ENCODE measurements around the gene C2orf92.
A peak's percentile ranks its signal among the peaks of the same experiment; 100 is the strongest.
"Not testable (repeated sequence)": the region's sequence is repeated elsewhere in the genome, so short reads cannot be mapped to it uniquely, and the experiment has no call there.

C2orf92 gene

DNA sequence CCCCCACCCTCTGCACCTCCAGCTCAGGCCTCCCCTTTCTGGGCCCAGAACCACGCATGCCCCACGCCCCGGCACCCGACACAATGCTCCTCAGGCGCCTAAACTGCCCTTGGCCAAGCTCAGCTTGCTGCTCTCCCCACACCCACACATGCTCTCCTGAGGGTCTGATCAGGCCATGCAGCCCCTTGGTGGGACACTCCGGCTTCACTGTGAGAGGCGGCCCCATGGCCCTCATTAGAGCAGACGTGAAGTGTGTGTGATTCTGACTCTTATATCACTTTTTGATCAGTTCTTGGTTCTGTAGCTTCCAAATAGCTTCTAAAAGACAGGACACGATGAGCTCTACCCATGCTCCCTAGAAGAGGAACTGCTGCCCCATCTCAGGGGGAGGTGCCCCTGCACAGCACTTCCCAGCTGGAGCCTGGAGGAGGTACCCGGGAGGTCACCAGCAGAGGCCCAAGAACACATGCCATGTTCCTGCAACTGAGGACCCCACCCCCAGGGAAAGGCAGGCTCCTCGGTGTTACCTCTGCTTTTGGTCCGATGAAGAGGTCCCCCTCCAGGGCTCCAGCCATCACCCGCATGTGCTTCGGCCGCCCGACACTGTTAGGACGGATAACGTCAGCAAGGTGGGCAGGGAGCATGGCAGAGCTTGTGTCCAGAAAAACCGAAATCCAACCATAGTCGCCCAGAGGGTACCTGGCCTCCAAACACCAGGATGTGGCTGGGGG, 9.3 kb upstream of the C2orf92 start:
- DNase-seq = no peak

DNA sequence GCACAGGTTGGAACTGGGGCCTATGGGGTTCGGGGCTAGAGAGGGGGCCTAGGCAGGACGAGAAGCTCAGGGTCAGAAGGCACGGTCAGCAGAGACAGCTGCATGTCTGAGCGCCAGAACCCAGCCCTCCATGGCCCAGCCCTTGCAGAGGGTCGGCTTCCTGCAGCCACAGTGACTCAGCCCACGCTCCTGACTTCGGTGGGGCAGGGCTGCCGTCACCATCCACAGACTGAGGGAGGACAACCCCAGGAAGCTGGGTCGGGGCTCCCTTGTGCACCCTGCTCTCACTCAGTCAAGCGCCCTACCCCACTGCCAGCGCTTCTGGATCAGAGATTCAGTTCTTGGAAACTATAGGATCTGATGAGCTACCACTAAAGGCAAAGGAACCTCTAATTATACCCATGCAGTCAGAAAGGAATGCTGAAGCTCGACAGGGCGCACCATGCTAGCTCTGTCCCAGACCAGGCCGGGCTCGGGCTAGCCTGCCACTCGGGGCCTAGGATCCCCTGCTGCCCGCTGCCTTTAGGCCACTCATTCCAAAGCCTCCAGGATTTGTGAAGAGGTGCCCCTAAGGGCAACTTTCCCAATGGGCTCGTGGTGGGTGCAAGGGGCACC, 8.6 kb upstream of the C2orf92 start:
- DNase-seq = no peak

DNA sequence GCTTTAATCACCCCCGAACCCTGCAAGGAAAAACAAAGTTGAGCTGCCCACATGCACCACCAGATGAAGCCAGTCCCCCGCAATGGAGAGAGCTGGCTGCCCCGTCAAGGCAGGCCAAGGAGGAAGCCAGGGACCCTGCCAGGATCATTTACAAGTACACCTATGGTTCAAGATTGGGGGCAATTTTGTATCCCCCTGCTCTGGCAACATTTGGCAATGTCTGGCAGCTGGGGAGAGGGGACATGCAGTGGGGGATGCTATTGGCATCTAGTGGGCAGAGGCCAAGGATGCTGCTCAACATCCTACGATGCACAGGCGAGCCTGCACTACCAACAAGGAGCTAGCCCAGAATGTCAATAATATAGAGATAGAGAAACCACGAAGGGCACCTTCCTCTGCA, 7.6 kb upstream of the C2orf92 start:
- DNase-seq = no peak

GRCh38 chr2:97662386-97662894, 7.1 kb upstream of the C2orf92 start:
- no peak for DNase-seq

DNA sequence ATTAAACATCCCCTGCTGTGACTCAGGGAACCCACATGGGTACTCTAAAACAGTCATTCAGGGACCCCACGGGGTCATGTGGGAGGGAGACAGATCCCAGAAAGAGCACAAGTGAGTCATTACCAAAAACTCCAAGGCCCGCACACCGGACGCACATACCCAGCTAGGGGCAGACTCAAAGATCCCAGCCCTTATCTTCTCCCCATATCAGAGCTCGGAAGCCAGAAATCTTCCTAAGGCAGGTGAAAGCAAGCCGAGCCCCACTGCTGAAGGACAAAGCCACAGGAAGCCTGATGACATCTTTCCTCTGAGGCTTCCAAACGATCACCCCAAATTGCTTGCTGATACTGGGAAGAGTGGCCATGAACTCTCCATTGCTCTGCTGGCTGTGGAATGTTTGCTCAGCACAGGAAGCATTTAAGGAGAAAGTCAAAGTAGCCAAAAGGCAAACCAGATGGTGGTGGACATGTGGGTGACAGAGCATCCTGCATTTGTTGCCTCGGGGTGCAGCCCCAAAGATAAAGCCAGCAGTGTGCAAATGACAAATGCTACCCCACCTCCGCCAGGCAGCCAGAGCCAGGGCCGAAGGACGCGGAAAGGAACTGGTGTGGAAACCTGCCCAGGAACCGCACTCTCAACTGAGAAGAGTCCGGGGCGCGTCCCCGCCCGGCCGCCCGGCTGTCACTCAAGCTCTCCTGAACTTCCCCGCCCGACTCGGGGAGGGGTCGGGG, 6.5 kb upstream of the C2orf92 start:
- peak; percentile 65 for DNase-seq

- no peak for DNase-seq
Measured at GRCh38 chr2:97663626-97663961, 5.9 kb upstream of the C2orf92 start.

DNA sequence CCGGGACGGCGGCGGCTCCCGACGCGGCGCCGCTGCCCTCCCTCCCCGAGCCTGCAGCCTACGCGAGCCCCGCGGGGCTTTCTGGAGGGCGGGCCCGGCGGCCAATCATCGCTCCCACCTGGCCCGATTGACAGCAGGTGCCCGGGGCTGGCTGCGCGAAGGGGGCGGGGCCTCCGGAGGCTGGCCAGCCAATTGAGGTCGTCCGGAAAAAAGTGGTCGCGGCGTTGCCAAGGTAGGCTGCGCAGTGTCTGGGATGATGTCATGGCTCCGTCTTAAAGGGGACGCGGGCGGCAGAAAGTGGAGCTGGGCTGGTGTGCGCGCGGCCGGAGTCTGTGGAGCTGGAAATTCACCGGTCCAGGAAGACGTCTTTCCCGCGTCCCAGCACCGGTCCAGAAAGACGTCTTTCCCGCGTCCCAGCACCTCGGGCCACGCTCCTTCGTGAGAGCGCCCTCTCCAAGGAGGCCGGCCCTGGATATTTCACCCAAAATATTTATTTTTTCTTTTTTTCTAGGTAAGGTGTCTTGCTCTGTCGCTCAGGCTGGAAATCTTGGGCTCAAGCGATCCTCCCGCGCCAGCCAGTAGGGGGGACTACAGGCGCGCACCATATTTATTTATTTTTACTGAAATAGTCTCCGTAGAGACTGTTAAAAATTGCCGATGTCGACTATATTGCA, 5.4 kb upstream of the C2orf92 start, which contains the start of gene ACTR1B:
Gene ACTR1B, minus strand, starts transcription at position 83 of the 674 bp plus-strand sequence. CDS start 154 bp downstream, outside the sequence.
- peak; percentile 96 for DNase-seq

- DNase-seq = no peak
Measured at GRCh38 chr2:97664636-97664970, 4.9 kb upstream of the C2orf92 start.

DNA sequence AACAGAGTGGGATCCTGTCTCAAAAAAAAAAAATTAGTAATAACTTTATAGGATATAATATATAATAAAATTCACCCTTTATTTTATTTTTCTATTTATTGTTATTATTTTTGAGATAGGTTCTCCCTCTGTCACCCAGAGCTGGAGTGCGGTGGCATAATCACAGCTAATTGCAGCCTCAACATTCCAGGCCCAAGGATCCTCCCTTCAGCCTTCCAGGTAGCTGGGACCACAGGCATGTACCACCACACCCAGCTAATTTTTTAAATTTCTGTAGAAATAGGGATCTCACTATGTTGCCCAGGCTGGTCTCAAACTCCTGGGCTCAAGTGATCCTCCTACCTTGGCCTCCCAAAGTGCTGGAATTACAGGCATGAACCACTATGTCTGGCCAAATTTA, 958 bp downstream of the C2orf92 start:
- no peak for DNase-seq

- DNase-seq = no peak
Measured at GRCh38 chr2:97671526-97671925, 2.0 kb downstream of the C2orf92 start.

GRCh38 chr2:97672606-97673140, 3.2 kb downstream of the C2orf92 start:
- DNase-seq = not testable (repeated sequence)

GRCh38 chr2:97673182-97673914, 3.8 kb downstream of the C2orf92 start:
- DNase-seq = peak; percentile 16

DNA sequence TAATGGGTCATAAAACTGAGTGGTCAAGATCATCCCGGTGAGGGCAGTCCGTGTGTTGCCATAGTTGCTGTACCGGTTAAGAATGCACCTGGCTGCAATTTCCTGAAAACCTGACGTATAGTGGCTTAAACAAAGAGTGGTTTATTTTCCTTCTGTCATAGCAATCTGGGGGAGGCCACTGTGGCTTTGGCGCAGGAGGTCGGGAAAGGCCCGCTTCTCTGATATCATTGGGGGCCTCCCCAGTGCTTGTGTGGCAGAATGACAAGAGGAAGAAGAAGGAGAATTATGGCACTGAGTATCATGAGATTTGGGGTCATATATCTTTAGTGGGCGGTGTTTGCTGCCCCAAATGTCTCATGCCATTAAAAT, 4.4 kb downstream of the C2orf92 start:
- no peak for DNase-seq

GRCh38 chr2:97675430-97676113, 6.1 kb downstream of the C2orf92 start:
- no peak for DNase-seq

GRCh38 chr2:97676620-97677019, 7.1 kb downstream of the C2orf92 start:
- DNase-seq = no peak

DNA sequence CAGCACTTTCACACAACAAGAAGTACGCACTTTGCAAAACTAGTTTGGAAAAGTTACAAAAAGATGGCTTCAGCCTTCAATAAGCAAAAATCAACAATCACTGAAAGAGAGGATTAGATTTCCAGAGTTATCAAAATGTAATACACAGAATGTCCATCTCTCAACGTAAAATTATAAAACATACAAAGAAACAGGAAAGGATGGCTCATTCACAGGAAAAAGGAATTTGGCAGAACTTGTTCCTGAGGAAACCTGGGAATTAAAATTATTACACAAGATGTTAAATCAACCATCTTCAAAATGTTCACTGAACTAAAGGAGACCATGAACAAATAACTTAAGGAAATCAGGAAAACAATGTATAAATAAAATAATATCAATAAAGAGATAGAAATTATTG, 8.0 kb downstream of the C2orf92 start:
- DNase-seq = no peak

GRCh38 chr2:97678298-97678697, 8.8 kb downstream of the C2orf92 start:
- DNase-seq = no peak

DNA sequence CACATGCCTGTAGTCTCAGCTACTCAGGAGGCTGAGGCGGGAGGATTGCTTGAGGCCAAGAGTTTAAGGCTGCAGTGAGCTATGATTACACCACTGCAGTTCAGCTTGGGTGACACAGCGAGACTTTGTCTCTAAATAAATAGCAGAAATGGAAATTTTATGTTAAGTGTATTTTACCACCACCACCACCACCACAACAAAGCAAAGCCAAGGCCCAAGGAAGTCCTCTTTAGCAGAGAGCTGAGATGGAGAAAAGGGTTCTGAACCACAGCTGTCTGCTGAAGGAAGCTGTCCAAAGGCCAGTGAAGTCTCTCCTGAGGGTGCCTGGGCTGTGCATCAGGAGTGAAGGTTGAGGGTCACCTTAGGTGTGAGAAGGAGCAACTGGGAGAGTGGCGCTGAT, 17.7 kb downstream of the C2orf92 start:
- DNase-seq = not testable (repeated sequence)

- DNase-seq = no peak
Measured at GRCh38 chr2:97688062-97688827, 18.7 kb downstream of the C2orf92 start.

DNA sequence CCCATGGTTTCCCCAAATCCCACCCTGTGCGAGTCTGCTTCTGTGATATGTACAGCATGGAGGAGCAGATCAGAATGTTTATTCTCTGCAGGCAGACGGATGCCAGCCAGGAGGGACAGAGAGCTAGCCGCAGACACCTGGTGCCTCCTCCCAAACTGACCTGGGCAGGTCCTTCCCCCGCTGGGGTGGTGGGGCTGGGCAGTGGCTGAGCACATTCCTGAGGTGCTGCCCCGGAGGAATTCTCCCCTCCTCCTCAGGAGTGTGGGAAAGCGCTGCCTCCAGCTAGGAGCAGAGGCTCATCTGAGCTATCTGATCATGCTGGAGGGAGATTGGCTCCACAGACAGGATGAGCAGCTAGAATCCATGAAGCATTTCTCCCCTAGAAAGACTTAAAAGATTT, 21.7 kb downstream of the C2orf92 start:
- DNase-seq = no peak

- no peak for DNase-seq
Measured at GRCh38 chr2:97693476-97693875, 24.0 kb downstream of the C2orf92 start.
